GM12865 (cell line): Measurements from ENCODE around the gene HMGCL.
A peak's percentile ranks its signal among the peaks of the same experiment; 100 is the strongest.

Experiments
- DNase-seq: peaks from one replicate; pipeline ENCODE4 v3.0.0; 2010; ENCODE audit warnings: low read depth
- H3K4me3 ChIP-seq: 2 replicates; pipeline ENCODE4 v1.5.1; 2011; ENCODE audit warnings: mild to moderate bottlenecking, low read depth, low read length, control low read depth
- TF ChIP-seq, protein P1 (sequence below): IDR thresholded peaks from 2 replicates; pipeline ENCODE4 v1.5.1; 2011; ENCODE audit warnings: low read length, control low read depth, low read depth, inconsistent platforms; ENCODE audit not compliant: insufficient read depth; ENCODE audit errors: missing control alignments

Gene HMGCL

GRCh38 chr1:23825076-23825761 lies at the start of gene HMGCL:
Gene HMGCL, minus strand, starts transcription at chr1:23825429. Its CDS starts 14 bp downstream, at chr1:23825415.
- DNase-seq = peak; percentile 93
- TF ChIP-seq, protein P1, sequence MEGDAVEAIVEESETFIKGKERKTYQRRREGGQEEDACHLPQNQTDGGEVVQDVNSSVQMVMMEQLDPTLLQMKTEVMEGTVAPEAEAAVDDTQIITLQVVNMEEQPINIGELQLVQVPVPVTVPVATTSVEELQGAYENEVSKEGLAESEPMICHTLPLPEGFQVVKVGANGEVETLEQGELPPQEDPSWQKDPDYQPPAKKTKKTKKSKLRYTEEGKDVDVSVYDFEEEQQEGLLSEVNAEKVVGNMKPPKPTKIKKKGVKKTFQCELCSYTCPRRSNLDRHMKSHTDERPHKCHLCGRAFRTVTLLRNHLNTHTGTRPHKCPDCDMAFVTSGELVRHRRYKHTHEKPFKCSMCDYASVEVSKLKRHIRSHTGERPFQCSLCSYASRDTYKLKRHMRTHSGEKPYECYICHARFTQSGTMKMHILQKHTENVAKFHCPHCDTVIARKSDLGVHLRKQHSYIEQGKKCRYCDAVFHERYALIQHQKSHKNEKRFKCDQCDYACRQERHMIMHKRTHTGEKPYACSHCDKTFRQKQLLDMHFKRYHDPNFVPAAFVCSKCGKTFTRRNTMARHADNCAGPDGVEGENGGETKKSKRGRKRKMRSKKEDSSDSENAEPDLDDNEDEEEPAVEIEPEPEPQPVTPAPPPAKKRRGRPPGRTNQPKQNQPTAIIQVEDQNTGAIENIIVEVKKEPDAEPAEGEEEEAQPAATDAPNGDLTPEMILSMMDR = no peak
- H3K4me3 ChIP-seq = peak within 1 kb of the TSS; percentile 96

- TF ChIP-seq, protein P1 = no peak
- no peak overlapping the region for H3K4me3 ChIP-seq
- DNase-seq = no peak
Measured at GRCh38 chr1:23872421-23872820, 47.2 kb upstream of the HMGCL start.

DNA sequence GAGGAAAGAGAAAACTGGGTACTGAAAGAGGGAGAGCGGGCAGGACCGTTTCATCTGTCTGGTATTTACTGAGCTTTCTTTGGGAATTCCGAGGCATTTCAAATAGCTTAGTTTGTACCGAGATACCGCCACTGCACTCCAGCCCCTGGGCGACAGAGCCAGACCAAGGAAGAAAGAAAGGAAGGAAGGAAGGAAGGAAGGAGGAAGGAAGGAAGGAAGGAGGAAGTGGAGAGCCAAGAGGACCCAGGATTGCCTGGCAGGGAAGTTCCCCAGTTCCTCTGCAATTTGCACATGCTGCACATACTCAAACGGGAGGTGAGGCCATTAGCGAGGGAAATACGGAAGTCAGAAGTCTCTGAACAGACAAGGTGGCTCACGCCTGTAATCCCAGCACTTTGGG lies 43.8 kb upstream of the HMGCL start:
- TF ChIP-seq, protein P1 = no peak
- DNase-seq = peak; percentile 44

GRCh38 chr1:23868557-23869016 lies 43.4 kb upstream of the HMGCL start:
- TF ChIP-seq, protein P1 = no peak
- H3K4me3 ChIP-seq = peak overlapping the region; percentile 75
- peak; percentile 46 for DNase-seq

More for the DNA sequence above, 43.8 kb upstream of the HMGCL start:
- H3K4me3 ChIP-seq = peak overlapping the region; percentile 75

DNA sequence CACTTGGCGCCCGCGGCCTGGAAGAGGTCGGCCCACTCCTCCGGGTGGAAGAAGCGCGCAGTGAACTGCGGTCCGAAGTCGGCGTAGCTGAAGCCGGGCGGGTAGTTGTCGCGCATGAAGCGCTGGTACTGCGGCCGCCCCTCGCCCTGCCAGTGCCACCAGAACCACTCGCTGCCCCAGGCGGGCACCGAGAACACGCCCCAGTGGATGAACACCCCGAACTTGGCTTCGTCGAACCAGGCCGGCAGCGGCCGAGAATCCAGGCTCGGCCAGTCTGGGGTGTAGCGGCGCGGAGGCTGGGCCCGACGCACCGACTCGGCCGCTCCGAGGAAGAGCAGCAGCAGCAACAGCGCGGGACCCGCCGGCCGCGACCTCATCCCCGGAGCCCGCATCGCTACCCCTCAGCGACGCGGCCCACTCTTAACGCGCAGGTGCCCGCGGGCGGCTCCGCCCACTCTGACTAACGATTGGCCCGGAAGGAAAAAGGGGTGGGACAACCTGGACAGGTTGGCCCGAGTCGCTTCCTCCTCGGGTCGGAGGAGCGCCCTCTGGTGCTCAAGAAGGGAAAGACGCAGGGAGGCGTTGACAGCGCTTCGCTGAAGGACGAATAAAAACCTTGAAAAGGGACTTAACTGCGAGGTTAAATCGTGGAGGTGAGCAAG lies 42.8 kb upstream of the HMGCL start, which contains the start of gene FUCA1:
TSS of gene FUCA1 (minus strand) at position 396 of the 662 bp plus-strand sequence. CDS start at position 392, 4 bp downstream.
- peak; percentile 97 for DNase-seq

DNA sequence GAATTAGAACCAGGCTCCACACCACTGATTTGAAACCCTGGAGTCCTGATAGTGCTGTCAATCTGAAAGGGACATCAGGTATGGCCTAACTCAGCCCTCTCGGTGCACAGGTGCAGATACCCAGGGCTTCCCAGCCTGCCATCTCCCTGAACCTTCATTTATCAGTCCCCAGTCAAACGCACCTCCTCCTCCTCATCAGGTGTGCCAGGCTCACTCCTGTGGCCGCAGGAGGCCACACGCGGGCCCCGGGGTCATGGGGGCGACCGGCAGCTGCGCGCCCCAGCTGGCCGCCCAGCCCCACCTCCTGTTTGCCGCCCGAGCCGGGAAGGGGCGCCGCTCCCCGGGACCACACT lies 42.3 kb upstream of the HMGCL start:
- DNase-seq = peak; percentile 14
- TF ChIP-seq, protein P1 = no peak
- peak overlapping the region; percentile 75 for H3K4me3 ChIP-seq

More for the DNA sequence above, 42.8 kb upstream of the HMGCL start, which contains the start of gene FUCA1:
- TF ChIP-seq, protein P1 = peak; percentile 96
- peak within 1 kb of the TSS; percentile 75 for H3K4me3 ChIP-seq
